ENCODE measurements around the gene IQGAP3.

DNA sequence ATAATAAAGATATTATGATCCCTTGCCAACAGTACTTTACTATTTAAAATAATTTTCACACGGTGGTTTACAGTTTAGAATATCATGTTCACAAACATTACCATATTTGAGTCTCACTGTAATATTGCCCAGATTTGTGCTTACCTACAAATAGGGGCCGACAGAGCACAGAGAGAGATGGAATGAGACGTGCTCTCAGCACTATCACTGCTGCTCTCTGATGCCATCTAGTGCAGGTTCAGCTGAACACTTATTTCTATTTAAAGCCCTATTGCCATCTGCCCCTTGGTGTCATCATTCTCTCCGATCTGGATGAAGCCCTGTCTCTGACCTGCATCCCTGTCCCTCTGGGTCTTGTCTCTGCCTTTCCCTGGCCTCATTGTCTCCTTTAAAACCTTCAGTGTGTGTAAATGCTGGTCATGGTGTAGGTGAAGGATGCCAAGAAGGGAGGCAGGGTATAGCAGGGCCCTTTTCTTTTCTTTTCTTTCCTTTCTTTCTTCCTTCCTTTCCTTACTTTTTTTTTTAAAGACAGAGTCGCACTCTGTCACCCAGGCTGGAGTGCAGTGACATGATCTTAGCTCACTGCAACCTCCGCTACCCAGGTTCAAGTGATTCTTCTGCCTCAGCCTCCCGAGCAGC lies 35.8 kb upstream of the IQGAP3 start:
- TF ChIP-seq, protein P1, sequence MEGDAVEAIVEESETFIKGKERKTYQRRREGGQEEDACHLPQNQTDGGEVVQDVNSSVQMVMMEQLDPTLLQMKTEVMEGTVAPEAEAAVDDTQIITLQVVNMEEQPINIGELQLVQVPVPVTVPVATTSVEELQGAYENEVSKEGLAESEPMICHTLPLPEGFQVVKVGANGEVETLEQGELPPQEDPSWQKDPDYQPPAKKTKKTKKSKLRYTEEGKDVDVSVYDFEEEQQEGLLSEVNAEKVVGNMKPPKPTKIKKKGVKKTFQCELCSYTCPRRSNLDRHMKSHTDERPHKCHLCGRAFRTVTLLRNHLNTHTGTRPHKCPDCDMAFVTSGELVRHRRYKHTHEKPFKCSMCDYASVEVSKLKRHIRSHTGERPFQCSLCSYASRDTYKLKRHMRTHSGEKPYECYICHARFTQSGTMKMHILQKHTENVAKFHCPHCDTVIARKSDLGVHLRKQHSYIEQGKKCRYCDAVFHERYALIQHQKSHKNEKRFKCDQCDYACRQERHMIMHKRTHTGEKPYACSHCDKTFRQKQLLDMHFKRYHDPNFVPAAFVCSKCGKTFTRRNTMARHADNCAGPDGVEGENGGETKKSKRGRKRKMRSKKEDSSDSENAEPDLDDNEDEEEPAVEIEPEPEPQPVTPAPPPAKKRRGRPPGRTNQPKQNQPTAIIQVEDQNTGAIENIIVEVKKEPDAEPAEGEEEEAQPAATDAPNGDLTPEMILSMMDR (IDR thresholded peaks at IDR 0.05): peak; percentile 50 to 87 (median 80)
- TF ChIP-seq POLR2A (IDR thresholded peaks at IDR 0.05): no peak
